Measurements from ENCODE around the gene CD6.
A peak's percentile ranks its signal among the peaks of the same experiment; 100 is the strongest.
"Not testable (repeated sequence)": the region's sequence is repeated elsewhere in the genome, so short reads cannot be mapped to it uniquely, and the experiment has no call there.

The CD6 gene

GRCh38 chr11:60952742-60953170 lies 18.7 kb upstream of the CD6 start:
- DNase-seq (ENCODE audit: low read depth in 3 of 3, low spot score in 1 of 3): no peak

- DNase-seq (ENCODE audit: low read depth in 3 of 3, low spot score in 1 of 3): no peak
These were observed 17.7 kb upstream of the CD6 start for GRCh38 chr11:60953781-60954180.

- DNase-seq (ENCODE audit: low read depth in 3 of 3, low spot score in 1 of 3): no peak
These were observed 17.1 kb upstream of the CD6 start for GRCh38 chr11:60954421-60954820.

GRCh38 chr11:60955571-60955970 lies 15.9 kb upstream of the CD6 start:
- no peak for DNase-seq (ENCODE audit: low read depth in 3 of 3, low spot score in 1 of 3)

GRCh38 chr11:60957188-60957587 lies 14.3 kb upstream of the CD6 start:
- no peak for DNase-seq (ENCODE audit: low read depth in 3 of 3, low spot score in 1 of 3)

- no peak for DNase-seq (ENCODE audit: low read depth in 3 of 3, low spot score in 1 of 3)
These were observed 12.0 kb upstream of the CD6 start for GRCh38 chr11:60959431-60959830.

GRCh38 chr11:60960405-60960804 lies 11.1 kb upstream of the CD6 start:
- DNase-seq (ENCODE audit: low read depth in 3 of 3, low spot score in 1 of 3): no peak

GRCh38 chr11:60964801-60965200 lies 6.7 kb upstream of the CD6 start:
- DNase-seq (ENCODE audit: low read depth in 3 of 3, low spot score in 1 of 3): no peak

- DNase-seq (ENCODE audit: low read depth in 3 of 3, low spot score in 1 of 3): no peak
These were observed 4.6 kb upstream of the CD6 start for GRCh38 chr11:60966890-60967289.

- DNase-seq (ENCODE audit: low read depth in 3 of 3, low spot score in 1 of 3): no peak
These were observed 3.3 kb upstream of the CD6 start for GRCh38 chr11:60968223-60968622.

GRCh38 chr11:60970369-60970774 lies 1.1 kb upstream of the CD6 start:
- DNase-seq (ENCODE audit: low read depth in 3 of 3, low spot score in 1 of 3): peak; percentile 56 to 75 (median 63)

- no peak for DNase-seq (ENCODE audit: low read depth in 3 of 3, low spot score in 1 of 3)
These were observed 590 bp upstream of the CD6 start for GRCh38 chr11:60970890-60971289.

- DNase-seq (ENCODE audit: low read depth in 3 of 3, low spot score in 1 of 3): no peak
These were observed 926 bp downstream of the CD6 start for GRCh38 chr11:60972182-60973030.

GRCh38 chr11:60973699-60974098 lies 2.2 kb downstream of the CD6 start:
- no peak for DNase-seq (ENCODE audit: low read depth in 3 of 3, low spot score in 1 of 3)

GRCh38 chr11:60974316-60974715 lies 2.8 kb downstream of the CD6 start:
- not testable (repeated sequence) for DNase-seq (ENCODE audit: low read depth in 3 of 3, low spot score in 1 of 3)

GRCh38 chr11:60974726-60975125 lies 3.2 kb downstream of the CD6 start:
- no peak for DNase-seq (ENCODE audit: low read depth in 3 of 3, low spot score in 1 of 3)

- DNase-seq (ENCODE audit: low read depth in 3 of 3, low spot score in 1 of 3): no peak
These were observed 5.7 kb downstream of the CD6 start for GRCh38 chr11:60977224-60977623.

- no peak for DNase-seq (ENCODE audit: low read depth in 3 of 3, low spot score in 1 of 3)
These were observed 6.4 kb downstream of the CD6 start for GRCh38 chr11:60977836-60978235.

GRCh38 chr11:60978546-60979380 lies 7.3 kb downstream of the CD6 start:
- no peak for DNase-seq (ENCODE audit: low read depth in 3 of 3, low spot score in 1 of 3)

- no peak for DNase-seq (ENCODE audit: low read depth in 3 of 3, low spot score in 1 of 3)
These were observed 10.0 kb downstream of the CD6 start for GRCh38 chr11:60981515-60981914.

- DNase-seq (ENCODE audit: low read depth in 3 of 3, low spot score in 1 of 3): no peak
These were observed 10.7 kb downstream of the CD6 start for GRCh38 chr11:60982184-60982583.

GRCh38 chr11:60984149-60984548 lies 12.7 kb downstream of the CD6 start:
- no peak for DNase-seq (ENCODE audit: low read depth in 3 of 3, low spot score in 1 of 3)
